Gastrocnemius medialis (tissue), 4 donors: Measurements from ENCODE around the gene CROCC.

ENCODE experiments used
- CTCF ChIP-seq, 5 experiments: fragments of 450-650 bp in 3 of 5; fragments of 200-600 bp in 2 of 5; sonication (generic) in 2 of 5; IDR thresholded peaks in 4 of 5; conservative IDR thresholded peaks in 1 of 5; 1 replicate in 4 of 5; 2 replicates in 1 of 5; pipeline ENCODE4 v1.5.1; 2016 to 2019; ENCODE audit warnings: antibody characterized with exemption in 5 of 5, mild to moderate bottlenecking in 3 of 5, moderate library complexity in 3 of 5
- POLR2A ChIP-seq, 2 donors: fragments of 450-650 bp; IDR thresholded peaks; one replicate each; pipeline ENCODE4 v1.6.1; 2017; ENCODE audit warnings: antibody characterized with exemption in 2 of 2, mild to moderate bottlenecking in 2 of 2, moderate library complexity in 2 of 2

- no peak for TF ChIP-seq CTCF (IDR thresholded peaks at IDR 0.05 in 4 of 5, conservative IDR thresholded peaks at IDR 0.05 in 1 of 5)
- TF ChIP-seq POLR2A (IDR thresholded peaks at IDR 0.05) = no peak
Measured at GRCh38 chr1:17005365-17005740, 83.6 kb downstream of the CROCC start.
